Activated CD8-positive, alpha-beta memory T cell treated with anti-CD3 and anti-CD28 coated beads for 4 hours (primary cell): Measurements from ENCODE around the gene SCGB3A2.

ENCODE experiments used
- DNase-seq, 2 donors: peaks; one replicate each; pipeline ENCODE4 v3.0.0-alpha.2; 2020; ENCODE audit warnings: low read depth in 2 of 2

Gene SCGB3A2

DNA sequence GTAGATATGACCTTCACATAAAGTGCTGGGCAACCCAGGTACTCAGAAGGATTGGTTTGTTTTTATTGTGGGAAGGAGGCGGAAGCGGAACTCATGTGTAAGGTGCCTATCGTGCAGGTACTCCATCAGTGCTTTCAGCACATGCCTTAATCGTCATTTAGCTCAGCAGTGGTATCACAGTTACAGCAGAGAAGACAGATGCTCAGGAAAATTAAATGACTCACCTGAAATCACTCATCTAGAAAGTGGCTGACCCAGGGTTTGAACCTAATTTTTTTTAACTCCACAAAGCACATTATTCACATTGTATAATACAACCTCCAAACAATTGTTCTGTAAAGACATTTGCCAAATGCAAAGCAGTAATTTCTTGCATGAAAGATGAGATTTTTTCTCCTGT lies 25.6 kb downstream of the SCGB3A2 start:
- DNase-seq = no peak

DNA sequence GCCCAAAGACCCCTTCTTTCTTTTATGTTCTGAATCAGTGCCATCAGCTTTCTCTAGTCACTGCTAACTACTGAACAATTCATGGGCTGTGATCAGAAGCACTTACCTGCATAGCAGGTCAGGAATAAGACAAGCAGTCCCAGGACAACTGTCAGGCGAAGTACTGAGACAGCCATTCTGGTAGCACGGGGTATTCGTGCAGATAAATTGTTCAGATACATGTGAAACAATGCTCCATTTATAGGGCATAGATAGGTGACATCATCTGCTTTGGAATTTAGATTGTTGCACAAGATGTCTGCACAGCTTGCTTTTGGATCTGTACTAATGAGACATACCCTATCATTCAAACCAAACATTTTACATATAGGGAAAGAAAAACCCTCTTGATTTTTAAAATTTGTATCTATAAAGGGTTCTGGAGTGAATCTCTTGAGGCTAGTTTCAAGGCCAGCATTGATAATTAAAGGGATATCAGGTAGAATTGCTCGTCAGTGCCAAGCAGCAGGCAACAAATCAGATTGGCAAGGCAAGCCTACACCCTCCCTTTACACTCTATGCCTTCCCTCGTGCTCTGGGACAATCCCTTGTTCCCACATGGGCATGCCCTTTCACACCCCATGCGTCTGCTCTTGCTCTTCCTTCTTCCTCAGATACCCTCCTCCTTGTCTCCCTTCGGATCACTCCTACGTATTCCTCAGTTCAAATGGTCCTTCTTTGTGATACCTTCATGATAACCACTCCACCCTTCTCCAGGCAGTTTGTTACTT lies 28.0 kb downstream of the SCGB3A2 start, which contains the start of gene C5orf46:
Gene C5orf46 (minus strand): TSS at position 213 of the 770 bp plus-strand sequence. CDS start 37 bp downstream, at position 176.
- DNase-seq = no peak

DNA sequence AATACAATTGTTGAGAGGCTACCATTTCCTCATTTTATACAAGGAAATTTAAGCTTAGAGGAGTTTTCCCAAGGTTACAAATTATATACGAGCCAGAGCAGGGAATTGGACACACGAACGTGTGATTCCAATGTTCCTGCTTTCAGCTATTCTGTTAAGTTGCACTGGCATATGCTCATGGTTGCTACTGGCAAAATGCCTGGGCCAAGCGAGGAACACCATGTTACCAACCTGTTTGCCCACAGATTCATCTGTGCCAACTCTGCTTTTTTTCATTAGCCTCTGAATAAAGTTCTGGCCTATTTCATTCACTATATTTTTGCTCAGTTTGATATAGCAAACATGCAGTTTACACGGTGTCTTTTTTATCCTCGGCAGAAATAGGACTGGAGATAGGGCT lies 32.9 kb downstream of the SCGB3A2 start:
- no peak for DNase-seq

DNA sequence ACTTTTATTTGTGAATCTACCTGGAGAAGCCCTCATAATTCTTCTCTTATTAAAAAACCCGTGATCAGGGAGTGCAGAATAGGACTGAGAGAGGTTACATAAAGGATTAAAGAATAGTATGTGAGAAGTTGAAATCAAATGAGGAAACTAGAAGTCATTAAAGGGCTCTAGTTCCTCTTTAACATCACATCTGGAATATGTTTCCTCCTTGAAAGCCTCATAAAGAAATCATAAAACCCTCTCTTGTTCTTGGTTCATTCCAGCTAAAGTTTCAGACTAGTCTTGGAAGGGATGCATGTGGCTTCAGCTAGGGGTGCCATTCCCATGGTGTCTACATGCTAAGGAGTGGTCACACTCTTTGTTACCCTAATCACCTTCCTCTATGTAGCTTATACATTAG lies 33.5 kb downstream of the SCGB3A2 start:
- no peak for DNase-seq

DNA sequence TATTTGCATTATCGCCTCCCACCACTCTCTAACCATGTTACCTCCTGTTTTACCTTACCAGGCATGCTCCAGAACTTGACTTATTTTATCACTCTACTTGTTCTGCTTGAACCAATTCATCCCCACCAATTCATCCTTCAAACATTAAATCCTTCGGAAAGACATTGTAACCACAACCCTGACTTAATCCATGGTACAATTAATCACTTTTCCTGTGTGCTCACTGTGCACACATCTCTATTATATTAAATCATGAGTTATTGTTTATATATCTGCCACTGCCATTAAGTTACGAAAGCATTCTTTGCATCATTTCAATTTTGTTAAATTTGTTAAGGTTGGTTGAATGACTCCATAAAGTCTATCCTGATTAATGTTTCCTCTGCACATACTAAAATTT lies 35.3 kb downstream of the SCGB3A2 start:
- DNase-seq = no peak

DNA sequence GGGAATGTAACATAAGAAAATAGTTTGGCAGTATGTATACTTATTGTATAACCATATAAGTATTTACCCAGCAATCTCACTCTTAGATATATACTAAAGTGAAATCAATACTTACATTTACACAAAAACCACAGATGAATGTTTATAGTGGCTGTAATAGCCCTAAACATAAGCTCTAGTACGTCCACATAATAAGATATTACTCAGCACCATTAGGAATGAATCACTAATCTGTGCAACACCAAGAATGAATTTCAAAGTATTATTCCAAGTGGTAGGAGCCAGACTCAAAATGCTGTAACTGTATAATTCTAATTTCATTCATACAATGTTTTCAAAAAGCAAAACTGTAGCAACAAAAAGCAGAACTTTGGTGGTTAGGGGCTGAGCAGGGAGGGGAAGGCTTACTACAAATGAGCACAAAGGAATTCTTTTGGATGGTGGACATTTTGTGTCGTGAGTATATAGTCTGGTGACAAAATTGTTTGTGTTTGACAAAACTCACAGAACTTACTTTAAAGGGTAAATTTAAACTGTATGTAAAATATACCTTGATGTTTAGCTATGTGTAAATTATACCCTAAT lies 39.7 kb downstream of the SCGB3A2 start:
- DNase-seq = no peak

DNA sequence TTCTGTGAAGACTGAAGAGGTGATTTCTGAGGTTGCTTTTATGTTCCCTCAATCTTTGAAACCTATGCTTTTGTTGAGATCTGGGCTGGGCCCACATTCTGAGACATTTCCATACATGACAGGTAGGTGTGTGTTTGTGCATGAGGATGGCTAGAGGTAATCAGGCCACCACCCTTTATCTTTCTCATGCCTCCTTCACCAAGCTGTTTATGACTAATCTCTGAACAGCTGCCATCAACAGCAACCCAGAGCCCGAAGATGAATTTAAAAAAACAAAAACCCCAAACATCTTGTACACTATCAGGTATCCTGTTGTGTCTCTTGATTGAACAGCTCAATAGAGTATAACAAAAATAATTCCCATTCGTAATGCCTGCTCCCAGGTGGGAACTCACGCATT lies 40.4 kb downstream of the SCGB3A2 start:
- DNase-seq = no peak

DNA sequence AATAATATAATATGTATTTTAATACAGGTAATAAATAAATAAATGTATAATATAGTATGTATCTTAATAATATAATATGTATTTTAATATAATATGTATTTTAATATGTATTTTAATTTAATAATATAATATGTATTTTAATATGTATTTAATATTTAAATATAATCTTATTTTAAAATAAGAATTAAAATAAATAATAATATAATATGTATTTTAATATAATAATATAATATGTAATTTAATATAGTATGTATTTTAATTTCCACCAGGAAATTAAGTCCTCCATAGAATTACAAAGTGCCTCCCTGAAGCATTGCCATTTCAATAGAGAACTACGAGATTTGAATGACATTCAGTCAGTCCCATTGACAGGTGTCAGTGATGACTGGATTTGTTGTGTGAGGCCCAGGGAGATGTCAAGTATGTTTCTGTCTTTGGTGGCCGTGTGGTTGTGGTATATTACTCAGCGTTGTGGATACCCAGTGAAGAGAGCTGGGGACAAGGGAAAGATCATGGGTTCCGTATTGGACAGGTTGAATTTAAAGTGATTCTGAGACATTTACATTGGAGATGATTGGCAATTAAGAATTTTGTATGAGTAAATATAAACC lies 42.0 kb downstream of the SCGB3A2 start:
- DNase-seq = no peak

DNA sequence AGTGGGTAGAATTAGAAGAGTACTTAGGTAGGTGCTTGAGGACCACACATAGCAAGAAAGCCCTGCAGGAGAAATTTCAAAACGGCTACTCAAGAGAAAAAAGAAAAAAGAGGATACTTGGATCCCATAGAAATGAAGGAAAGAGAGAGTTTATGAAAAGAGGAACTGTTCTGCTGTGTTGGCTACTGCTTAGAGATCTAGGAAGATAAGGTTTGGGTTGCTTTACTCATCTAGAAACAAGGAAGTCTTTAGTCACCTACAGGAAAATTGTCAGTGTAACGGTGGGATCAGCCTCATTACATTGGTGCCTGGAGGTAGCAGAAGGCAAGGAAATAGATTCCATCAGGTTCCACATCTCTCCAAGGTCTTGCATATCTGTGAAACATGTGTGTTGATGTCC lies 42.6 kb downstream of the SCGB3A2 start:
- no peak for DNase-seq

DNA sequence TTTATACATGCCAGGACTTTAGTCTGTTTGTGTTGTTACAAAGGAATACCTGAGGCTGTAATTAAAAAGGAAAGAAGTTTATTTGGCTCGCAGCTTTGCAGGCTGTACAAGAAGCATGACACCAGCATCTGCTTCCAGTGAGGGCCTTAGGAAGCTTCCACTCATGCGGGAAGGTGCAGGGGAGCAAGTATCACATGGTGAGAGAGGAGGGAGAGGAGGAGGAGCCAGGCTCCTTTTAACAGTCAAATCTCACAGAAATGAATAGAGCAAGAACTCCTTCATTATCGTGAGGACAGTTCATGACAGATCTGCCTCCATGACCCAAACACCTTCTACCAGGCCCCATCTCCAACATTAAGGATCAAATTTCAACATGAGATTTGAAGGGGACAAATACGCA lies 46.5 kb downstream of the SCGB3A2 start:
- DNase-seq = no peak

DNA sequence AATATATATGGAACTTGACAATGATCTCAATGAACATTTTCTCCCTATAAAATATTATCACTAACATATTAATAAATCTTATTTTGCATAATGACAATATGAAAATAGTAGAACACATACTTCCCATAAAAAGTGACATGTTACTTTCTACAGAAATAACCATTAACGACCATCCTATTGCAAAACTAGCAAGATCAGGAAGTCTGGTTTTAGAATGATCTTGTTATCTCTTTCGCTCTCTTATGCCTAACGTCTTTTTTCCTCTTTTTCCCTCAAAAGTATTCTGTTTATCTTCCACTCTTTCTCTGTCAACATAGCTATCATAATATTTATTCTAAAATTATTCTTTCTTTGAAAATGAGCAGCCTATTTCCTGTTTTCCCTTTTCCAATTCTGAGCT lies 49.4 kb downstream of the SCGB3A2 start:
- DNase-seq = no peak

DNA sequence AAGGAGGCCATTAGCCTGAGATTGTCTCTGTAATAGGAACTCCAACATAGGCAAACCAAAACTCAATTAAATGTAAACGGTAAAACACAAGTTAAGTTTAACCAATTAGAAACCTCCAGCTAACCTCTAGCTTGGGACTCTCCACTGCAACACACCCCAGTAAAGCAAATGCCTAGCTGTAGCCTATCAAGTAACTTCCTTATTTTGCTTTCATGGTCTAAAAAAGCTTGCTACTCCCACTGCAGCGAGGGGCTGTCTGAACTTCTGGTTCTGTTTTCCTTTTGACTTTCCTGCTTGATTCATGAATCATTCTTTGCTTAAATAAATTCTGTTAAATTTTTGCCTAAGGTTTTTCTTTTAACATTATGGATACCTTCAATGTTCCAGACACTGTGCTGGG lies 52.3 kb downstream of the SCGB3A2 start:
- DNase-seq = no peak
